ENCODE data around the gene PRDX4.
"Not testable (repeated sequence)": the region's sequence is repeated elsewhere in the genome, so short reads cannot be mapped to it uniquely, and the experiment has no call there.

Gene PRDX4

GRCh38 chrX:23667239-23668177 lies at the start of gene PRDX4:
TSS of gene PRDX4 (plus strand) at chrX:23667493. CDS start at chrX:23667571, 78 bp downstream.
- DNase-seq, result peak; percentile 80

DNA sequence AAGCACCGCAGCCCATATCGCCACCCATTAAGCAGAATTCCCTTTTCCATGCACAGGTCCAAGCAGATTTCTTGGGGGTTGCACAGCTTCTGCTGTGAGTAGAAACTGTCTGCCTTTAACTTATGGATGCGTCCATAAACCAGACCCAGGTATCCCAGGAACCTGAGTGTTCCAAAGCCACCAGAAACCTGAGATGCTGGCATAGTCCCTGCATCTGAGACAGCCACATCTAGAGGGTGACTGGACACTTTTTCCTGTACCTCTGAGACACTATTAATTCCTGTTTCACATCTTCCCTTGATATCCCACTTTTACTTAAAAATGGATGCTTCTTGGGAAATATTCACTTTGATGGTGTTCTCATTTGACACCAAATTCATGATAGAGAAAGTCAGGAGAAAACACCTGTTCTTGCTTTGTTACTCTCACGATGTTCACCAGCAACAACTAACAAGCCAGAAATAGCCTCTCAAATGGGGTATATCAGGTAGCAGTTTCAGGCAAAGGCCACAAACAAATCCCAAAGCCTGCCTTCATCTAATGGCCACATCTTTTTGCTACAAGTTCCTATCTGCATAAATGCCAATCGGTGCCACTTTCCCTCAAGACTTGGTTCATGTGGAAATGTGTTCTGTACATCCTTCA lies 45.5 kb upstream of the PRDX4 start:
- DNase-seq, result no peak

DNA sequence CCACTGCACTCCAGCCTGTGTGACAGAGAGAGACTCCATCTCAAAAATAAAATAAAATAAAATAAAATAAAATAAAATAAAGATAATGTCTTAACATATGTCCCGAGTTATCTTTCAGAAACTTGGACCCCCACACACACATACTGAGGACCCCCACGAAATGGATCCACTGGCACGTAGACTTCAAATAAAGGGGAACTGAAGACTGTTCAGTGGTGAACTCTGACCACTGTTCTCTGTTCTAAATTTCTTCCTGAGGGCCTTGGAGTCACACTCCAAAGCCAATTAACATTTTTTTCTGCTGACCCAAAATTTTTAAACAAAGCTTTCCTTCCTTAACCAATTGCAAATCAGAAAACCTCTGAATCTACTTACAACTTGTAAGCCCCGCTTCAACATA lies 43.5 kb upstream of the PRDX4 start:
- no peak for DNase-seq

DNA sequence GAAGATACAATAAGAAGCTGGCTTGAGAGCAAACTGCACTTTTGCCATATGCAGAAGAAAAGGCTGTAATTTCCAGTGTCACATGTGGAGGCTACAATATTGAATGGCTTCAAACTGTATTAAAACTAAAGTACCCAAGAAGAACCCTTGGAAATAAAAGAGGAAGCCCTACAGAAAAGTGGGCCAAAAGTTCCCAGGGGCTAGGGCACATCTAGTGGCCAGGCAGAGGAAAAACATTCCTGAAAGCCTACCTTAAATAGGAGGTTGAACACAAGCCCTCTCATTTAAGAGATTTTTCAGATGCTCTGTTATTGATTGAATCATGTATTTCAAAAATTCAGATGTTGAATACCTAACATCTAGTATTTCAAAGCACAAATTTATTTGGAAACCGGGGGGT lies 40.6 kb upstream of the PRDX4 start:
- no peak for DNase-seq

DNA sequence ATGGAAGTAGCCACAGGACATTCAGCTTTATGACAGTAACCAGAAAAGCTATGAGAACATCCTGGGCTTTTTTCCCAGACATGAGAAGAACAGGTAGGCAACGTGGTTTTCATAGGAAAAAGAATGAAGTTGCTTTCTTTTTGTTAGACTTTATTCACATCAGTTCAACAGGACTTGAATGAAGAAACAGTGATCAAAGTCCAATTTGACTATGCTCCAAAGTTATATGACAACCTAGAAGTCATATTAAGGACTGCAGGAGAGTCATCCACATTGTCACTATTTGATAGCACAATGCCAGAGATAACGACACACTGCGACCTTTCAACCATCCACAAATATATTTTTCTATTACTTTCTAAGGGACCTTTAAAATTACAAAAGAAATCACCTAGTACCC lies 39.2 kb upstream of the PRDX4 start:
- no peak for DNase-seq

DNA sequence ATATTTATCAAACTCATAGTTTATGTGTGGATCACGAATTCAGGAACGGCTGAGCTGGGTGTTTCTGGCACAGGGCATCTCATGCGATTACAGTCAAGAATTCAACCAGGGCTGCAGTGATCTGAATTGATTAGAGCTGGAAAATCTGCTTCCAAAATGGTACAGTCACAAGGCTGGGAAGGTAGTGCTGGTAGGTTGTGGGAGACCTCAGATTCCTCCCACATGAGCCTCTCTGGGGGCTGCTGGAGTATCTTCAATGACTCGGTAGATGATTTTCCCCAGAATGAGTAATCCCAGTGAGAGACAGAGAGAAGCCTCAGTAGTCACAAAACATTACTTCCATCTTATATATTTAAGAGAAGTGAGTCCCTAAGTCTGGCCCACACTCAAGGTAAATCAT lies 36.2 kb upstream of the PRDX4 start:
- DNase-seq, result no peak

DNA sequence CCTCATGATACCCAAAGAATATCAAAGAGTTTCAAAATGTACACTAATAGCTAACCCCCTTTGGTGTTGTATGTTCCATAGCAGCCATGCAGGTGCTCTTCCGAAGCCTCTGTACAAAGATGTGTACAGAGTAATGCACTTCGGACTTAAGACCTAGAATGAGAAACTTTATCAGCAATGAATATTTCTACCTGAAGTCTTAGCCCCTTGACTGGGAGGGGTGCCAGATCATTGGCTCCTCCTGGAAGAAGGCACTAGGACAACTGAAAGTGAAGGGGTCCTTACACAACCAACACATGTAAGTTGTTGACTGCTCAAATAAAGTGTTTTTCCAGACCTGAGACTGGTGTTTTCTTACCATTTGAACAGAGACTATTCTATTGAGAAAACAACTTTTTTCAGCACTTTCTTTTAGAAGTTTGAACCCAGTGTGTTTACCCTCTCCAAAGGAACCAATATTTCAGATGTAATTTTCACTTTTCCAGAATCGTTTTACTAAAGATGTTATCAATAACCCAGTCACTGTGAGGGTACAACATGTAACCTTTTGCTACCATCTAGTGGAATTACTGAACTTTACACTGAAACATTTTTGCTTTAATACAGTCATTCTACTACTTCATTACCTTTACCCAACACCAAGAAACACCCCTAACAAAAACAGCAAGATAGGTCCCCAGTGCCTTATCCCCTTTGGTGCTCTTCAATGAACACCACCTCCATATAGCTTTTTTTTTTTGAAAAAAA lies 33.3 kb upstream of the PRDX4 start:
- no peak for DNase-seq

GRCh38 chrX:23637187-23637586 lies 30.1 kb upstream of the PRDX4 start:
- DNase-seq, result no peak

DNA sequence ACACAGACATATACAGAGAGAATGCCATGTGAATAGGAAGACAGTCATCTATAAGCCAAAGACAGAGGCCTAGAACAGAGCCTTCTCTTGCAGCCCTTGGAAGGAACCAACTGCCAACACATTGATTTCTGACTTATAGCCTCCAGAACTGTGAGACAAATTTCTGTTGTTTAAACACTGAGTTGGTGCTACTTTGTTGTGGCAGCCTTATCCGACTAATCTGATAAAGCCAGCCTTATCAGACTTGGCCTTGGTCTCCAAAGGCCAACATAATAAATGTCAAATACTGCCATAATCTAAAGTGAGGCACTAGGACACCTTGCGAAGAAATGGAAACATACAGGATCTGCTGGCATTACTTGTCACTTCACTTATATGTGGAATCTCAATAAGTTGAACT lies 24.3 kb upstream of the PRDX4 start:
- no peak for DNase-seq

GRCh38 chrX:23644744-23645143 lies 22.5 kb upstream of the PRDX4 start:
- no peak for DNase-seq

DNA sequence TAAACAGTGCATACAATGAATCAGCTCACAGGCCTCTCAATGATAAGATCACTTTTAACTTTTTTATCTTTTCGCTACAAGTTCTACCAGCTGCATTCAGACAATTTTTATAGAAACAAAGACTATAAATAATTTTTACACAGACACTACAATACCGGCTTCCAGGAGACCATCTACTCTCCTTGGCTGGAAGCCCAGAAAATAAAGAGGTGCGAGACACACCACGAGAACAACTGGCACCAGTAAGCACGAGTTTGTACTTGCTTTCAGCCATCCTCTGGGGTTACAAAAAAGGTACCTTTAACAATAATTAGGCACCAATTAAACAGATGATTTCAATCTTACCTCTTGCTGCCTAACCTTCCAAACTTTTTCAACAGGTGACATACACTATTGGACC lies 11.2 kb upstream of the PRDX4 start:
- DNase-seq, result no peak

DNA sequence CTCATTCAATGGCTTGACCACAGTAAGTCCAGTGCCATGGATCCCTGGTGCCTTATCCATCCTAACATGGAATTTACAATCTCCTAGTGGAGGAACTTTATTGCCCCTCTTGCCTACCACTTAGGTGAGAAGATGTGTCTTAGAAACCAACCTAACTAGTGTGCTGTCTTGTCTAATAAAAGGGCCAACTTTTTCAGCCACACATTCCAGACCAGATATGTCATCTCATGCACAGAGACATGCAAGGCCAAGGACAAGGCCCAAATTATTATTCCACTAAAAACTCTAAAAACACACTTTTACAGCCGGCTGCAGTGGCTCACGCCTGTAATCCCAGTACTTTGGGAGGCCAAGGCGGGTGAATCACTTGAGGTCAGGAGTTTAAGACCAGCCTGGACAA lies 10.6 kb upstream of the PRDX4 start:
- DNase-seq, result no peak

GRCh38 chrX:23659339-23659738 lies 8.0 kb upstream of the PRDX4 start:
- no peak for DNase-seq

GRCh38 chrX:23660083-23660765 lies 7.1 kb upstream of the PRDX4 start:
- not testable (repeated sequence) for DNase-seq

DNA sequence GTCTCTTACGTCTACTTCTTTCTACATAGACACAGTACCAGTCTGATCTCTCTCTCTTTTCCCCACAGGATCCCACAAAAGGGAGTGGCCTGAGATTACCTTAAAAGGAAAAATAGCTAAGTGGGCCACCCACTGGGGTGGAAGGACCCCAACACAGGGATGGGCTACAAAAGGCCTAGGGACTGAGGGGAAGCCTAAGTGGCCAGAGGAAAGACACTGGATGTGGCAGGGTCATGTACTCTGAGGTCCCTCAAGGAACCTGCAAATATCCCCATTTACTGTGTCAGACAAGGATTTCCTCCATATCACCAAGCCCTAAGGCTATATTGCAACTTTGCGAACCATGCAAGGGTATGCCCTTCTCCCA lies 6.5 kb upstream of the PRDX4 start:
- no peak for DNase-seq

DNA sequence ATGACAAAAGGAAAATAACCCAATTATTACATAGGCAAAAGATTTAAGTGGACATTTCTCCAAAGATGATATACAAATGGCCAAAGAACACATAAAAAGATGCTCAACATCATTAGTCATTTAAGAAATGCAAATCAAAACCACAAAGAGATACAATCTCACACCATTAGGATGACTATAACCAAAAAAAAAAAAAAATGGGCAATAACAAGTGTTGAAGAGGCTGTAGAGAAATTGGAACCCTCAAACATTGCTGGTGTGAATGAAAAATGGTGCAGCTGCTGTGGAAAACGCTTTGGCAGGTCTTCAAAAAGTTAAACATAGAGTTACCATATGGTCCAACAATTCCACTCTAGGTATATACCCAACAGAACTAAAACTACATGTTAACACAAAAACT lies 5.6 kb upstream of the PRDX4 start:
- DNase-seq, result no peak

DNA sequence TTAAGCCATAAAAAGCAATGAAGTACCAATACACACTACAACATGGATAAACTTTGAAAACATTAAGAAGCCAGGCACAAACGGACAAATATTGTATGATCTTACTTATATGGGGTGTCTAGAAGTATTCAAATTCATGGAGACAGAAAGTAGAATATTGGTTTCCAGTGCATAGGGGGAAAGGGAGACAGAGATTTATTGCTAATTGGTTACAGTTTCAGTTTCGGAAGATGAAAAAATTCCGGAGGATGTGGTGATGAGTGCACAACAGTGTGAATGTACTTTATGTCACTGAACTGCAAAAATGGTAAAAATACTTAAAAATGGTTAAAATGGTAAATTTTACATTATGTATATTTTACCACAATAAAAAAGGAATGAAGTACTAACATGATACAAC lies 5.1 kb upstream of the PRDX4 start:
- DNase-seq, result no peak

DNA sequence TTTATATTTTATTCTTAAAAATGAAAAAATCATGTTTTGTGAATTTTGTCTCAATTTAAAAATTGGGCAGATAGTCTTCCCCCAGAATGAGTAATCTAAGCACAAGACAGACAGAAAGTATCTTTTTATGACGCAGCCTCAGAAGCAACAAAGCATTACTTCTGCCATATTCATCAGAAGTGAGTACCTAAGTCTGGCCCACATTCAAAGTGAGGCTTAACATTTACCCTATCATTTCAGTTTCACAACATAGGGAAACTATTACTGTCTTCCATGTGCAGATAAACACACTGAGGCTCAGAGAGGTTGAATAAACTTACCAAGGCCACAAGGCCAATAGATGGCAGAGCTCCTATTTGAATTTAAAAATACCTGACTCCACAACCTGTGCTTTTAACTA lies 4.4 kb upstream of the PRDX4 start:
- no peak for DNase-seq

GRCh38 chrX:23664496-23664895 lies 2.8 kb upstream of the PRDX4 start:
- no peak for DNase-seq

GRCh38 chrX:23666282-23666681 lies 1.0 kb upstream of the PRDX4 start:
- DNase-seq, result no peak

GRCh38 chrX:23668335-23668734 lies 1.0 kb downstream of the PRDX4 start:
- no peak for DNase-seq

DNA sequence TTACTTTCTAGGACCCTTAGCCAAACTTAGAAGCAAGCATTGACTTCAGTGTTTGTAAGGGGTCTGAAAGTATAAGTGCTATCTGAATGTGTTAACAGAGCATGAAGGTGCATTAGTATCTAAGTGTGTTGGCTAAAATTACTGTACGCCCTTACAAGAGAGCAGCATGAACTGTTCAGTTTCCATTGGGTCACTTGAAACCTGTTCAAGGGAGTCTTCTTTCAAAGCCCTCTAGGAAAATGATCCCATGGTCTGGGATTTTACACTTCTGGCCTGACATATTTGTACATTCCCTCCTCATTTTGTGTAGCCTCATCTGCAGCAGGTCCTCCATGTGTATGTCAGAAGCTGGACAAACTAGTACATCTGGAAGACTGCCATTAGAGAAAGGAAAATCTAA lies 3.2 kb downstream of the PRDX4 start:
- DNase-seq, result no peak

- DNase-seq, result no peak
Observed at GRCh38 chrX:23673108-23673507, 5.8 kb downstream of the PRDX4 start.

Measured in activated naive CD4-positive, alpha-beta T cell treated with anti-CD3 and anti-CD28 coated beads, Interleukin-2, amount 50 U/mL, for 16 hours (primary cell).